Dedifferentiated amniotic fluid mesenchymal stem cell (primary cell): ENCODE results near the gene MRPL17.

Experiments
- DNase-seq: peaks from one replicate; pipeline ENCODE4 v3.0.0-alpha.2; 2016; ENCODE audit errors: extremely low spot score

The MRPL17 gene

DNA sequence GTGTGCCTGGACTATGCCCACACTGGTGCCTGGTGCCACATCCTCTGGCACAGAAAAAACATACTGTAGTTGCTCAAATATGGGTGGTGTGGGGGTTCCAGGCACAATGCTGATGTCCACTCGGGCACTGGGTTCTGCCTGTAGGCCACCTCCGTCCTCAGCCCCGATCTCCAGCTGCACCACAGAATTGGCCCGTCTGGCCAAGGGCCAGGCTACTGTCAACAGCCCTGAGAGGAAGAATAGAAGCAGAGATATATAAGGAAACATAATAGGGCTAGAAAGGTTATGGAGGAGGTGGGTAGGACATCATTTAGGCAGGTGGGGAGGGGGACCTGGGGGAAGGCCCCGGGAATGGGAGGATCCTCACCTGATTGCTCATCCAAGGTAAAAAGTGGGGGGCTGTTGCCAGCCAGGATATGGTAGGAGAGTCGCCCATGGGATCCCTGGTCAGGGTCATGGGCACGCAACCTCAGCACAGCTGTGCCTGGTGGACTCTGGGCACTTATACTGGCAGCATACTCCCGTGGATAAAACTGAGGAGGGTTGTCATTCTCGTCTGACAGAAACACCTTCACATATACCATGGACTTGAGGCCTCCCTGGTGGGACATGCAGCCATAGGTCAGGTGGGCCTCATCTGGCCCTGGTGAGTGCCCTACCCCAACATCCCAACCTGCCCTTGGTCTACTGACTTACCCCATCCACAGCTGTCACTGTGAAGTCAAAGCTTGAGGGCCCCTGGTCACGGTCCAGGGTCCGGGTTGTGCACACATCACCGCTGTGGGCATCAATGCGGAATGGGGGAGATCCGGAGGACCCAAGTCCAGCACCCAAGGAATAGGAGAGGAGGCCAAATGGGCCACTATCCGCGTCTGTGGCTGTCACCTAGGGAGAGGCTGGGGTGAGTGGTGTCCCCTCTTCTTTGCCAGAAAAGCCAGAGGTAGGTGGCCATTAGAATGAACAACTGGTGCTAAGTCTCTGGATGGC, 49.4 kb downstream of the MRPL17 start:
- DNase-seq: no peak

- no peak for DNase-seq
Measured at GRCh38 chr11:6632116-6633073, 50.7 kb downstream of the MRPL17 start.

DNA sequence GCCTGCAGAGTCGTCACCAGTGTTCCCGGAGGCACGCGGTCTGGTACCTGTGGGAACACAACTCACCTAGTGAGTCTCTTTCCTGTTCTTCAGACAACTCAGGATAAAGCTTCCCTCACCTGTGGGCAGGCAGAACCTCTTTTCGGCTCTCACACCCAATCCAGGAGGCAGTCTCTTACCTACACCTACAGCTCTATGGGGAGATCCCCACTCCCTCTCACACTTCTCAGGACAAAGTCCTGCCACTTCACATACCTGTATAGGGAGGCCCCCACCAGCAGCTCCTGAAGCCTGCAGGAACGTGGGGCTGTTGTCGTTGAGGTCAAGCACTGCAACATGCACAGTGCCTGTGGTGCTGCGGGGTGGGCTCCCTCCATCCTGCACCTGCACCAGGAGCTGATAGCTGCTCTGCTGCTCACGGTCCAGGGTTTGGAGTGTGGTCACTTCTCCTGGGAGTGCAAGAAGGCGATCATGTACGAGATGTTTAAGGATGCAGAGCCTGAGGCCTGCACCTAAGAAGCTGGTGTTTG, 51.7 kb downstream of the MRPL17 start:
- no peak for DNase-seq

DNA sequence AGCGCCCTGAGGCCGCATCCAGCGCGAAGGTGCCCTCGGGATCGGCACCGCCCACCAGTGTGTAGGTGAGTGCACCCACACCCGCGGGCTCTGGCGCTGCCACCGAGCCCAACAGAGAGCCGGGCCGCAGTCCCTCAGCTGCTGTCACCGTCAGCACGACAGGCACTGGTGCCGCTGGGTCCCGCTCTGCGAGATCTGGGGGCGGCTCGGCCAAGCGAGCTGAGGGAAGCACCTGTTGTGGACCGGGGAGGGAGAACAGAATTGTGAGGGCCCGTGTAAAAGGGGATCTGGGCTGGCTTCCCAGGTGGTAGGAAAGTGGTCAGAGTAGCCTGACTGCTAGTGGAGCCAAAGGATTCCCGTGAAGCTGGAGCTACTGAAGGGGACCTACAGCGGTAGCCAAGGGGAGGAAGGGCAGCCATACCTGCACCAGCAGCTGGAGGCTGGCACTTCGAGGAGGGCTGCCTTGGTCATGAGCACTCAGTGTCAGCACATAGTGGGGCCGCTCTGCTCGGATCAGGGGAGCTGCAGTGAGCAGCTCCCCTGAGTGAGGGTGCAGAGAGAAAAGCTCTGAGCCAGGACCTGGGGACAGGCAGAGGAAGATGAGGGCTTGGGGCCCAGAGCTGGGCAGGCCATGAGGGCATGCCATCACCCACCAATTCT, 52.4 kb downstream of the MRPL17 start:
- DNase-seq: no peak
